Cardiac muscle cell (in vitro differentiated cells and primary cell): Measurements from ENCODE around the gene SPIB. TPM values are rescaled to one million over a fixed set of nuclear protein-coding genes. Genes with fewer than 3 reads are reported as not detected.

Source experiments
- DNase-seq, 2 donors: peaks; one replicate each; pipeline versions ENCODE4 v3.0.0 to v3.0.0-alpha.2; 2010 to 2017; ENCODE audit warnings: low read depth in 1 of 2, low spot score in 1 of 2
- H3K27ac ChIP-seq: fragments of 200-600 bp; sonication (generic); 2 replicates; pipeline ENCODE4 v1.5.1; 2016
- H3K27me3 ChIP-seq: fragments of 200-600 bp; sonication (generic); 2 replicates; pipeline ENCODE4 v1.6.0; 2016; ENCODE audit warnings: control low read depth
- H3K36me3 ChIP-seq: fragments of 200-600 bp; sonication (generic); 2 replicates; pipeline ENCODE4 v1.5.1; 2016; ENCODE audit warnings: control low read depth
- H3K4me1 ChIP-seq: fragments of 200-600 bp; sonication (generic); 2 replicates; pipeline ENCODE4 v1.8.1; 2017; ENCODE audit warnings: low read depth, mild to moderate bottlenecking, mixed run types
- H3K4me3 ChIP-seq: fragments of 200-600 bp; sonication (generic); 2 replicates; pipeline ENCODE4 v1.5.1; 2016; ENCODE audit warnings: mild to moderate bottlenecking
- H3K9me3 ChIP-seq: fragments of 200-600 bp; sonication (generic); 2 replicates; pipeline ENCODE4 v1.5.1; 2017; ENCODE audit warnings: low read depth, mild to moderate bottlenecking, control low read depth
- CTCF ChIP-seq: IDR thresholded peaks from 2 replicates; pipeline ENCODE4 v1.5.1; 2012; ENCODE audit warnings: low read depth, mild to moderate bottlenecking, low read length
- polyA plus RNA-seq: library from polyadenylated mRNA; unstranded; fragments of >200 nt; fragmentation: Nextera tagmentation; extraction: Ambion mirVana; gene quantifications from 2 replicates; pipeline ENCODE4 v1.2.1, GENCODE V29; 2016
- total RNA-seq: library from RNA; depleted of rRNA; stranded (reverse); fragments of >200 nt; gene quantifications from 2 replicates; pipeline ENCODE4 v1.2.3, GENCODE V29; 2016

The SPIB gene
- total and polyA plus RNA-seq, 2 experiments from 2014 or later: 0.15 to 1.5 TPM

GRCh38 chr19:50378169-50378862 lies 40.4 kb upstream of the SPIB start:
- H3K9me3 ChIP-seq: no peaks in the 10 kb centered on the region
- TF ChIP-seq CTCF: no peak

GRCh38 chr19:50378863-50379236 lies 39.9 kb upstream of the SPIB start:
- Histone ChIP-seq H3K4me3 (no peak overlapping the region), H3K36me3 (peaks cover 10% of the 10 kb centered on the region), H3K4me1 (peaks cover 19% of the 10 kb centered on the region), H3K27ac (no peak overlapping the region), H3K27me3 (no peaks in the 10 kb centered on the region), H3K9me3 (no peaks in the 10 kb centered on the region)
- DNase-seq: no peak
- no peak for TF ChIP-seq CTCF

More at GRCh38 chr19:50378169-50378862, 40.4 kb upstream of the SPIB start:
- Histone ChIP-seq H3K27ac (no peak overlapping the region), H3K4me3 (no peak overlapping the region), H3K27me3 (no peaks in the 10 kb centered on the region), H3K36me3 (peaks cover 10% of the 10 kb centered on the region), H3K4me1 (peaks cover 19% of the 10 kb centered on the region)
- DNase-seq: no peak

GRCh38 chr19:50379602-50380001 lies 39.1 kb upstream of the SPIB start:
- H3K4me3 ChIP-seq: no peak overlapping the region
- peaks cover 19% of the 10 kb centered on the region for H3K4me1 ChIP-seq
- H3K27ac ChIP-seq: peak overlapping the region; percentile 74
- no peak for DNase-seq
- TF ChIP-seq CTCF: no peak
- no peaks in the 10 kb centered on the region for H3K27me3 ChIP-seq
- H3K36me3 ChIP-seq: peaks cover 10% of the 10 kb centered on the region
- no peaks in the 10 kb centered on the region for H3K9me3 ChIP-seq

GRCh38 chr19:50380137-50380536 lies 38.6 kb upstream of the SPIB start:
- peaks cover 10% of the 10 kb centered on the region for H3K36me3 ChIP-seq

GRCh38 chr19:50380751-50381151 lies 38.0 kb upstream of the SPIB start:
- TF ChIP-seq CTCF: no peak
- Histone ChIP-seq H3K36me3 (peaks cover 10% of the 10 kb centered on the region), H3K4me3 (no peak overlapping the region)

More at GRCh38 chr19:50380137-50380536, 38.6 kb upstream of the SPIB start:
- H3K9me3 ChIP-seq: no peaks in the 10 kb centered on the region
- no peak for TF ChIP-seq CTCF
- no peak for DNase-seq
- peak overlapping the region; percentile 74 for H3K27ac ChIP-seq
- no peaks in the 10 kb centered on the region for H3K27me3 ChIP-seq
- H3K4me1 ChIP-seq: peaks cover 19% of the 10 kb centered on the region
- H3K4me3 ChIP-seq: no peak overlapping the region

More at GRCh38 chr19:50380751-50381151, 38.0 kb upstream of the SPIB start:
- Histone ChIP-seq H3K27me3 (no peaks in the 10 kb centered on the region), H3K27ac (peak overlapping the region; percentile 74), H3K9me3 (no peaks in the 10 kb centered on the region), H3K4me1 (peaks cover 19% of the 10 kb centered on the region)
- peak in 1 of 2 donors; percentile 93 for DNase-seq
